GM18519 (cell line): Measurements from ENCODE around the gene MED4.
"Not testable (repeated sequence)": the region's sequence is repeated elsewhere in the genome, so short reads cannot be mapped to it uniquely, and the experiment has no call there.

Experiments used
- ATAC-seq: cut with Tn5 transposase; IDR thresholded peaks from one replicate; pipeline ENCODE4 v1.9.1; 2021; ENCODE audit warnings: mild to moderate bottlenecking, moderate library complexity; ENCODE audit not compliant: unreplicated experiment, low FRiP score

Gene MED4

DNA sequence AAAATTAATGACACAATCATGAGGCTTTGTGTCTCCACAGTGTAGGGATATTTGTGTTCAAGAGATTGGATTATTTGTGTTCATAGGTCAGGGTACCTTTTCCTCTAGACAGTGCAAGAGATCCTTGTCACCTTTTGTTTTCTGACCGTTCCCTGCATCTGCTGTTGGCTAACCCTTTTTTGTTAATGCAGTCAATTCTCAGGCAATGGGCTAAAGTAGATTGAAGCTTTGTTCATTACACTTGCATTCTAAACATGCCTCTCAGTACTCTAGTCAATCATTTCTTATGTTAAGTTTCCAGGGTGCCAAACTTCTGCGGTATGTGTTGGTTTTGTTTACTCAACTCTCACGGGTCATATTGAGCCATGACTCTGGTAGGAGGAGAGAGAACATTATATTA, 1.8 kb upstream of the MED4 start:
- ATAC-seq = no peak

DNA sequence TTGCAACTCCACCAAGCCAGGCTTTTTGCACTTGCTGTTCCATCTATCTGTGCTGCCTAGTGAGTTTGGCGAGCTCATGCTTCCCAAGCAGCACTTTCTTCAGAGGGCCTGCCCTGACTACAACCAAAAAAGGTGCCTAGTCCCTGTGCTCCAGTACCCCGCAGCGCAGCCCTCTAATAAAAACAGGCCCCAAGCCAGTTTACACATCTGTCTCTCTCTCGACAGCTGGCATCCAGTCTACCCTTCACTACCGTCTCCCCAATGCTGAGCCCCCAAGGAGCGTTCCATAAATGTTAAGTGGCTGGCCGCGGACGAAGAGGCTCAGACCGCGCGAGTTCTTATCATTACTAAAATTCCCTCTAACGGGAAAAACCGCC, 512 bp downstream of the MED4 start:
- ATAC-seq = no peak

GRCh38 chr13:48093588-48093987, 1.3 kb downstream of the MED4 start:
- no peak for ATAC-seq

DNA sequence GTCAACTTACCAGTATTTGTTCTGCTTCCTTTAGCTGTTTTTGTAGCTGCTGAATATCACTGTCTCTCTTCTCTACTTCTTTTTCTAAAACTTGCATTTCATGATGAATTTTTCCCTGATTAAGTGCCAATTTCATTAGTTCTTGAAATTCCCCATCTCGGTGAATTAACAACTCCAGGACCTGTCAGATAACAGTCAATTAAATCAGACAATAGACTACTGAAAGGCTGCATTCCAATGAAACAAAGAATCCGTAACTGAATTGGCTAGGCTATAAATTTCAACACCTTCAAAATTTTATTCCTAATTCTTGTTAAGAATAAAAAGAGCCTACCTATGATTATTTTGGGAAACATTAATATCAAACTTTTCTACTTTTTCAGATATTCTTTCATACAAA, 8.6 kb downstream of the MED4 start:
- ATAC-seq = no peak

GRCh38 chr13:48081739-48082138, 13.2 kb downstream of the MED4 start:
- no peak for ATAC-seq

GRCh38 chr13:48078251-48078656, 16.6 kb downstream of the MED4 start:
- ATAC-seq = peak; percentile 96

DNA sequence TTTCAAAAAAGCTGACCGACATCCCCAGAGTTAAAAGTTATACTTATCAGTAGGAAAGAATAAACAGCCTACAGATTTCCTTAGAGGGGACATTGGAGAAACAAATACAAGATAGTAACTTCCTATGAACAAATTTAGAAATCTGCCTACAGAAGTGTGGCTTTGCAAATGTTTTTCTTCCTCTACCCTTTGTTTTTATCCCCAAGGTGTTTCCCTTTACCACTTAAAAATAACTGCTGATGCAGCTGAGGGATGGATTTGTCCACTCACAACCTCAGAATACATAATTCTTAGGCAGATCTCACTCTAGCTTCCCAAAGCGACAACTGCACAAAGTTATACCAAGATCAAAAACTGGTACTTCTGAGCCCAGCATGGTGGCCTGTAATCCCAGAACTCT, 20.9 kb downstream of the MED4 start:
- no peak for ATAC-seq

DNA sequence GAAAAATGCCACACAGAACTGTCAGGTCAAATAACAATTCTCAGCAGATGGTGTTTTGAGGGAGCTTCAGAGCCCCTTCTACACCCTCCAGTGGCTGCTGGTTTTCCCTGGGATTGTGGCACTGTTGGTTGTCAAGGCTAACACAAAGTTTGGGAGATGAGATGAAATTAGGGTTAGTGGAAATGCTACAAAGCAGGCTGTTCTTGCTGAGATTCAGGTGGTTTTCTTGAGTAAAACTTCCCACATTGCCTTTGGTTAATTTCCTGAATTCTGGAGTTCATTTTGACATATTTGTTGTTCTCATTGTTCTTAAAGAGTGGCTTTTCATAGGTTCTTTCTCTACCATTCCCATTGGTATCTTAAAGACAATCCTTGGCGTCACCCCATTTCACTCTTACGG, 22.1 kb downstream of the MED4 start:
- no peak for ATAC-seq

DNA sequence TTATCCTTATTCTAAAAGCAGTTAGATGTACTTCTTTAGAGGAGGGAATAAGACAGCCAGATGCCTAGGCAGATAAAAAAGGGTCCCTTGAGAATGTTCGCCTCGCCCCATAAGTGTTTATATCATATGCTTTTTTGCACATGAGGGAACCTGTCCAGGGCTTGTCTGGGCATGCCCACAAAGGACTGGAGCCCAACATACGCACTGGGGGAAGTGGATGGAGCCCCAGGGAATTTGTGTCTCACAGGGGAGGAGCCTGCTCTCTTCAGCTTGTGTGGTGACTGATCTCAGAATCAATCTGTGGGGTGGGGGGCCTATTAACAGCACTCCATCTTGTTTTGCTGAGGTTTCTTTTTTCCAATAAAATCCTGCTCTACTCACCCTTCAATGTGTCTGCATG, 22.6 kb downstream of the MED4 start:
- ATAC-seq = no peak

DNA sequence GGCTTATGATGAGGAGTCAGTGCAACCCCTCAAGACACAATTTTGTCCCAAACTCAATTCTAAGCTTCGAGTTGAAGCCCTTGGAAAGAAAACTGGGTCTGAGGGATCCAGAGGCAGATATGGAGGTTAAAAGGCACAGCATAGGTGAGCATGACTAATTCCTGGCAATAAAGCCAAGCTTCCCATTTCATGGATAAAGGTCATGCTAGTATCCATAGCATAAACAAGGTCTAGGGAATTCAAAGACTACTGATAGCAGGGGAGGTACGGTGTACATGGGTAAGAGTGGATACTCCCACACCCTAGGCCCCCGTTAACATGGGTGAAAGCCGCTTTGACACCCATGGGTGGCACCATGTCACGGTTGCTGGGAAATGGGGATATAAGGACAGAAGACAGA, 24.0 kb downstream of the MED4 start:
- no peak for ATAC-seq

DNA sequence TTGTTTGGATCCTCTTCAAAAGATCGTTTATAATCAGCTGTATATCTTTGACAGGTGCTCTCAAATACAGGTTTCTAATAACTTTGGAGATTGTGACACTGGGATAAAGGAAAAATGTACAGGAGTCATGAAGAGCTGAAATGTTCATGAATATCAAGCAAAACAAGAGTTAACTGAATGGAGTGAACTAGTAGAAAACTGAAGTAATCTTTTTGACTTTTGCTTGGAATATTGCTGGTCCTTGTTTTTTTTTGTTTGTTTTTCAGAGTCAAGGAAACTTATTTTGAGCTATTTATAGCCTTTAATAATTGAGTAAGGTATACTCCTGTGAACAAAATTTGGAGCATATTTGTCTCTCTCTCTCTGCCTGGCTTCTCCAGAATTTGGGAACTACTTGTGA, 25.3 kb downstream of the MED4 start:
- ATAC-seq = no peak

DNA sequence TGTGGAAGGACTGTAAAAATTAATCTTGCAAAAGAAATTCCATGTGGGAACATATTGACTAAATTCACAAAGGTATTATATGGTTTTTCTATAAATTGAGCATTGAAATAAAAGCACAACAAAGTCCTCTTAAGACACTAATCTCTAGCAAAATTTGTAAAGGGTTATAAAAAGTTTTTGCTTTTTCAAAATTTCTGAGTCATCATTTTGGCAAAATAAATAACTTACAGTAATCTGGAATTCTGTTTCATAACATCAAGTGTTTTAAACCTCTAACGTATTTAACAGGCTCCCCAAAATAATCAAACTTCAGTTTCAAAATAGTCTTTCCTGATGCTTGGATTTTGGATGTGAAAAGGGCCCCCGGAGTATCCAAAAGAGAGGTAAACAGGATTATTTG, 26.0 kb downstream of the MED4 start:
- no peak for ATAC-seq

DNA sequence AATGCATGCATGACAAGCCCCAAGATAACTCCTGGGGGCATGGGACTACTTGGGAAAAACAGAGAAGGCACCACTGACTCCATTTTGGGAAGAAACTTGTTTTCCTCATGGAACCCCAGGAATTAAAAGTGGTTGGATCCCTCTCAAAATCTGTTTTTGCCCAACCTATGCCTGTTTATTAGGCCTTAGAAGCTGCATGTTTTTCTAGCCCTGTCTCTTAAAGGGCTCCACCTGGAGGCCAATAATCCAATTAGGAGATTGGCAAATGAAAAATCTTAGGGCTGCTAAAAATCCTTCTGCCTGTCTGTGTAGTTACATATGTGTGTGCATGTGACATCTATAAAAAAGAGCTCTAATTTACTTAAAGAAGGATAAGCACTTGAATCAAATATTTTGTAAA, 26.9 kb downstream of the MED4 start:
- no peak for ATAC-seq

DNA sequence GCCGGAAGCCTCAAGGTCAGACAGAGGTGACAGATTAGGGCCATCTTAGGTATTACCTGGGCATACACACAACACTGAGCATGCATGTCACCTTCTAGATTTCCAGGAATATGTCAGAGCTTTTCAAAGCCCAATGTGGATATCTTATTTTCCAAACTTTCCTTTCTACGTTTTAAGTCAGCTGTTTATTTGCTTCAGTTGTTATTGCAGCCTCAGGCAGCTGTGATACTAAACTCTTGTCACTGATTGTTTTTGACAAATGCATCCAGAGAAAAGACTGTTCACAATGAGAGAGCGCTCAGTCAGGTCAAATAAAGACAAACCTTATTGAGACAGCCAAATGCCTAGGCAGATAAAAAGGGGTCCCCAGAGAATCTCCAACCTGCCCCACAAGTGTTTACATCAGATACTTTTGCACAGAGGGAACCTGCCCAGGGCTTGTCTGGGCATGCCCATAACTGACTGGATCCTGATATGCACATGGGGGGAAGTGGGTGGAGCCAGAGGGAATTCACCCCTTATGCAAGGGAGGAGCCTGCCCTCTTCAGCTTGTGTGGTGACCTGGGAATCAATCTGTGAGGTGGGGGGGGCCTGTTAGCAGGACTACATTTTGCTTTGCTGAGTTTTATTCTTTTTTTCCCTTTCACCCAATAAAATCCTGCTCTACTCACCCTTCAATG, 28.5 kb downstream of the MED4 start:
- ATAC-seq = peak; percentile 47

- not testable (repeated sequence) for ATAC-seq
Observed at GRCh38 chr13:48059951-48060350, 35.0 kb downstream of the MED4 start.

- not testable (repeated sequence) for ATAC-seq
Observed at GRCh38 chr13:48058536-48058935, 36.4 kb downstream of the MED4 start.

- ATAC-seq = no peak
Observed at GRCh38 chr13:48055712-48056111, 39.2 kb downstream of the MED4 start.

- ATAC-seq = no peak
Observed at GRCh38 chr13:48054601-48055000, 40.3 kb downstream of the MED4 start.

DNA sequence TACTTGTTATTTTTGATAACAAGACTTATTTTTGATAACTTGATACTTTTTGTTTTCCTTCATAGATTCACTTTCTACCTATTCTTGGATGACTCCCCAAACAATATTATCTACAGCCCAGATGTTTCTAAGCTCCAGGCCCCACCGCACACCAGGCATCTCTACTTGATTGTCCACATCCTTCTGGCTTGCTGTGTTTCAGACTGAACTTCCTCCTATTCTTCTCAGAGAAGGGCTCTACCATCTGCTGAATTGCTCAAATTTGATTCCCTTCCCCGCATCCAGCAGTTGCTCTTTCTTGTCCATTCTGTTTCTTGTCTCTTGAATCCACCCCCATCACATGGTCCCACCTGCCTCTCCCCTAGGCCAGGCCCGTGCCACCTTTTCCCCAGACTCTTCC, 44.4 kb downstream of the MED4 start:
- ATAC-seq = no peak

GRCh38 chr13:48043789-48044503, 51.0 kb downstream of the MED4 start:
- no peak for ATAC-seq

DNA sequence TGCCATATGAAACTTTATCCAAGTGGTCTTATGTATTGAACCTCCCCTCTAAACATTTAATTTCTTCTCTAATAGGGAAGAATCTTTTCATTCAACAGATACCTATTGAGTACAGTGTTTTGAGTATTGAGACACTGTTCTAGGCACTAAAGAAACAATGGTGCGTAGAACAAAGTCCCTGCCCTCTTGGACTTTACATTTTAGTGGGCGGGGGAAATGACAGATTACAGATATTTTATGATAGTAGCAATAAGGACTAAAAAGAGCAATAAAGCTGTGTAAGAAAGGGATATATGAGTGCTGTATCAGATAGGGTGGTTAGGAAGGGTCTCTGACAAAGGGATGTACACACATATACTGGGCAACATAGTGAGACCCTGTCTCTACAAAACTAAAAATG, 52.0 kb downstream of the MED4 start:
- no peak for ATAC-seq

GRCh38 chr13:48040896-48041295, 54.0 kb downstream of the MED4 start:
- no peak for ATAC-seq
